ENCODE data around the gene APOB.
"Not testable (repeated sequence)": the region's sequence is repeated elsewhere in the genome, so short reads cannot be mapped to it uniquely, and the experiment has no call there.

The APOB gene

GRCh38 chr2:21032338-21033236, 11.3 kb downstream of the APOB start:
- DNase-seq (ENCODE audit: low read depth in 2 of 2) = no peak

- no peak for DNase-seq (ENCODE audit: low read depth in 2 of 2)
These were observed 12.6 kb downstream of the APOB start for GRCh38 chr2:21030983-21031968.

- DNase-seq (ENCODE audit: low read depth in 2 of 2) = no peak
These were observed 14.4 kb downstream of the APOB start for GRCh38 chr2:21029519-21029918.

GRCh38 chr2:21028951-21029350, 14.9 kb downstream of the APOB start:
- not testable (repeated sequence) for DNase-seq (ENCODE audit: low read depth in 2 of 2)

- no peak for DNase-seq (ENCODE audit: low read depth in 2 of 2)
These were observed 15.6 kb downstream of the APOB start for GRCh38 chr2:21028021-21028947.

- no peak for DNase-seq (ENCODE audit: low read depth in 2 of 2)
These were observed 17.2 kb downstream of the APOB start for GRCh38 chr2:21026479-21027282.

GRCh38 chr2:21025690-21026478, 18.0 kb downstream of the APOB start:
- DNase-seq (ENCODE audit: low read depth in 2 of 2) = no peak

GRCh38 chr2:21024722-21025389, 19.0 kb downstream of the APOB start:
- DNase-seq (ENCODE audit: low read depth in 2 of 2) = no peak

- no peak for DNase-seq (ENCODE audit: low read depth in 2 of 2)
These were observed 19.7 kb downstream of the APOB start for GRCh38 chr2:21024198-21024597.

GRCh38 chr2:21023419-21024181, 20.3 kb downstream of the APOB start:
- DNase-seq (ENCODE audit: low read depth in 2 of 2) = no peak

- no peak for DNase-seq (ENCODE audit: low read depth in 2 of 2)
These were observed 21.0 kb downstream of the APOB start for GRCh38 chr2:21022792-21023367.

- DNase-seq (ENCODE audit: low read depth in 2 of 2) = no peak
These were observed 22.4 kb downstream of the APOB start for GRCh38 chr2:21021430-21021829.

- no peak for DNase-seq (ENCODE audit: low read depth in 2 of 2)
These were observed 23.1 kb downstream of the APOB start for GRCh38 chr2:21020668-21021288.

GRCh38 chr2:21020031-21020667, 23.7 kb downstream of the APOB start:
- no peak for DNase-seq (ENCODE audit: low read depth in 2 of 2)

- no peak for DNase-seq (ENCODE audit: low read depth in 2 of 2)
These were observed 24.2 kb downstream of the APOB start for GRCh38 chr2:21019678-21020021.

GRCh38 chr2:21019000-21019677, 24.7 kb downstream of the APOB start:
- no peak for DNase-seq (ENCODE audit: low read depth in 2 of 2)

GRCh38 chr2:21018290-21018689, 25.6 kb downstream of the APOB start:
- DNase-seq (ENCODE audit: low read depth in 2 of 2) = no peak

All from activated CD4-positive, alpha-beta T cell treated with anti-CD3 and anti-CD28 coated beads for 24 hours (primary cell).